ENCODE data around the gene RNGTT. TPM values are rescaled to one million over a fixed set of nuclear protein-coding genes. Genes with fewer than 3 reads are reported as not detected.

Gene RNGTT
- total and polyA plus RNA-seq, 9 donors, result 7.5 to 16.4 (median 10.5) TPM

DNA sequence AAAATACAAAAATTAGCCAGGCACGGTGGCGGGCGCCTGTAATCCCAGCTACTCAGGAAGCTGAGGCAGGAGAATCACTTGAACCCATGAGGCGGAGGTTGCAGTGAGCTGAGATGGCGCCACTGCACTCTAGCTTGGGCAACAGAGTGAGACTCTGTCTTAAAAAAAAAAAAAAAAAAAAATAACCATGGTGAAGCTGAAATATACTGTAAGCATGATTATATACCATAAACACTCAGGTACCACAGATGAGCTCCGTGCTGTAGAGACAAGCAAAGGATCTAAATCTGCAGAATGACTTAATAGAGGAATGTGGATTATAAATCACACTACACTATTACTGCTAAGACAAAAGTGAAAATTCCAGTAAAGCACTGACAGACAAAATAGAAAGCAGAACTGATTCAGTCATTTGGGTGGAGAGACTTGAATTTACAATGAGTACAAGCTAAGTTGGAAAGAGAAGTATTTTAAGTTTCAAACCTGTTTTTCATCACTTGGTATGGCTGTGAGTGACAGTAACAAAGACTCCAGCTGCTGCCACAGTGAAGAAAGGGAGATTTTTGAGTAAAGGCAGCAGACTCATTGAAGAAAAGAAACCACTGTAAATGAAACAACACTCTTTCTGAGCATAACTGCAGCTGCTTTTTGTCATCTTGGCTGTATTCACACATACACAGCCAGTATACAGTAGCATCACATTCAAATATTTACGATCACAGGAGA, 322.1 kb downstream of the RNGTT start:
- 100% methylated on average over 3 of the region's 7 CpGs for WGBS (ENCODE audit: insufficient coverage)
- peak; percentile 50 for DNase-seq

DNA sequence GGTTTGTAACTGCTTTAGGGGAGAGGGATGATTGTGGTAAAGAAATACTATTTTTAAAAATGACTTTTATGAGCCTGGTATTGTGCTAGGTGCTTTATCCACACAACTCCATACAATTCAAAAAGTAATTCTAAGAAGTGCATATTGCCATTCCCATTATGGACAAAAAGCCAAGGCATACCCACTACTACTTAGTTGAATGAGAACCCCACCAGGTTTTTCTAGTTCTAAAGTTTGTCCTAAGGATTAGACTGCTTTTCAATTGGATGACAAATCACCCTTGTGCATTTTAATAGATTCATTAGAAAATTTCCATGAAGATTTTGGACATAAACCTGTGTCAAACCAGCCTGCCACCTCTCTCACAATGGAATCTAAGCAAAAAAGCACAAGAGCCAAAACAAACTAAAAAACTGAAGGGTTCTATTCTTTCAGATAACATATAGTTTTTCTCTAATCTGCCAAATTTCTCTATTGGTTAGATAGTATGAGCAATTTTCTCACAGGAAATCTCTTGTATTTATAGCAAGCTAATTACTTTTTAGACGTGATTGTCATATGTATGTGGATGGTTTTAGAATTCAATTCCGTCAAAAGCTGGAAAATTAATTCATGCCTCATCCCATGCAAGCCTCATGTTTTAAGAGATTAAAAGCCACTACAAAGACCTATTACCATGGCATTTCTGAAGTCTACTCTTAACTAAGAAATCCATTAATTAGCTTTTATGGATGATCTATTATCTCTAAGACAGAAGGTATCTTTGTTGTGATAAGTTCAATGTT, 325.5 kb downstream of the RNGTT start:
- Histone ChIP-seq H3K27ac (ENCODE audit: low read length) (no peak overlapping the region), H3K4me1 (ENCODE audit: control insufficient read depth, insufficient read depth, low read length) (no peaks in the 10 kb centered on the region), H3K9me3 (replicated peaks; ENCODE audit: control insufficient read depth, low read depth, low read length) (no peaks in the 10 kb centered on the region), H3K27me3 (ENCODE audit: control insufficient read depth, insufficient read depth, low read length) (no peaks in the 10 kb centered on the region), H3K4me3 (ENCODE audit: low read length) (no peak overlapping the region), H3K36me3 (ENCODE audit: control insufficient read depth, insufficient read depth, low read length) (no peaks in the 10 kb centered on the region)
- WGBS (ENCODE audit: insufficient coverage), result no CpG with 5 or more reads among the region's 2 CpGs
- DNase-seq, result no peak

More for the DNA sequence above, 322.1 kb downstream of the RNGTT start:
- Histone ChIP-seq H3K27me3 (ENCODE audit: control insufficient read depth, insufficient read depth, low read length) (no peaks in the 10 kb centered on the region), H3K4me1 (ENCODE audit: control insufficient read depth, insufficient read depth, low read length) (no peaks in the 10 kb centered on the region), H3K9me3 (replicated peaks; ENCODE audit: control insufficient read depth, low read depth, low read length) (no peaks in the 10 kb centered on the region), H3K36me3 (ENCODE audit: control insufficient read depth, insufficient read depth, low read length) (no peaks in the 10 kb centered on the region), H3K27ac (ENCODE audit: low read length) (peak overlapping the region; percentile 51), H3K4me3 (ENCODE audit: low read length) (no peak overlapping the region)

DNA sequence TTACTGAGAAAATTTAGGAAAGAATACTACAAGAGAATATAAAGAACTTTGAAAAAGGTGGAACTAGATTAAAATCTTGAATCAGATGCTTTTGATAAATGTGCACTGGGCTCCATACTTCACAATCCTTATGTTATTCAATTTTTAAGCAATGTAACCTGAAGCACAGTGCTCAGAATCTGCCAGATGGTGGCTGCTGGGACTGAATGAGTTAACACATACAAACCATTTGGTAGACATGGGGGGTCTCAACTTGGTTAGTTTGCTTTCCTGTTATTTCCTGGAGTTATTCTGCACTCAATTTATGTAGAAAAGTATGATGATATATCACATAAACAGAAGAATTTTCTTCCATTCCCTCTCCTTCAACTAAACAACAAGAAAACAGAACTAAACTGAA, 326.5 kb downstream of the RNGTT start:
- DNase-seq, result no peak
- Histone ChIP-seq H3K27me3 (ENCODE audit: control insufficient read depth, insufficient read depth, low read length) (no peaks in the 10 kb centered on the region), H3K9me3 (replicated peaks; ENCODE audit: control insufficient read depth, low read depth, low read length) (no peaks in the 10 kb centered on the region), H3K36me3 (ENCODE audit: control insufficient read depth, insufficient read depth, low read length) (no peaks in the 10 kb centered on the region), H3K4me3 (ENCODE audit: low read length) (no peak overlapping the region), H3K4me1 (ENCODE audit: control insufficient read depth, insufficient read depth, low read length) (no peaks in the 10 kb centered on the region), H3K27ac (ENCODE audit: low read length) (no peak overlapping the region)

DNA sequence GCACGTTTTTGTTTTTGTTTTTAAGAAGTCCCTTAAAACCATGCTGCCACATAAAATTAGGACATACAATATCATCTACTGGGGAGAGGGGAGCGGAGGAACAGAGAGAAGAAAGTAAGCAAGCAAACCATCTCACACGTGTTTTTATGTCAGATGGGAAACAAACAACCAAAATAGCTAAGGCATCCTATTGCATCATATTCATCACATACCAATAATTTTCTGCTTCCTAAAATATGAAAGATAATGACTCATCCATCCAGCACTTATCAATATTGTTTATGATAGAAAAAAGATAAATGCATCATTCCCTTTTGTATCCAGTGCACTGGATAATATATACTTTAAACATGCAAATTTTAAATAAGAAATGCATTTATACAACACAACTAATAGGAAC, 329.6 kb downstream of the RNGTT start:
- H3K9me3 ChIP-seq (replicated peaks; ENCODE audit: control insufficient read depth, low read depth, low read length), result no peaks in the 10 kb centered on the region
- no peak overlapping the region for H3K4me3 ChIP-seq (ENCODE audit: low read length)
- no peak overlapping the region for H3K27ac ChIP-seq (ENCODE audit: low read length)
- DNase-seq, result no peak
- no peaks in the 10 kb centered on the region for H3K27me3 ChIP-seq (ENCODE audit: control insufficient read depth, insufficient read depth, low read length)
- no peaks in the 10 kb centered on the region for H3K36me3 ChIP-seq (ENCODE audit: control insufficient read depth, insufficient read depth, low read length)
- no peaks in the 10 kb centered on the region for H3K4me1 ChIP-seq (ENCODE audit: control insufficient read depth, insufficient read depth, low read length)
- WGBS (ENCODE audit: insufficient coverage), result no CpG with 5 or more reads among the region's 3 CpGs

DNA sequence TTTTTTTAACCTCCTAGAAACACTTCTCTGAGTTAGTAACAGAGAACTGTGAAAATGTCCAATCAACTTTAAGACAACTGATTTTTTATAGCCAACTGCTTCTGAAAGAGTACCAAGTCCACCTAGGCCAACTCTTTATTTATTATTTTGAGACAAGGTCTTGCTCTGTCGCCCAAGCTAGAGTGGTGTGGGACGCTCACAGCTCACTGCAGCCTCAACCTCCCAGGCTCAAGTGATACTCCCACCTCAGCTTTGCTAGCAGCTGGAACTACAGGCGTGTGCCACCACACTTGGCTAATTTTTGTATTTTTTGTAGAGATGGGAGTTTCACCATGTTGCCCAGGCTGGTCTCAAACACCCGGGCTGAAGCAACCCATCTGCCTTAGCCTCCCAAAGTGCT, 331.6 kb downstream of the RNGTT start:
- no peak for DNase-seq
- WGBS (ENCODE audit: insufficient coverage), result 100% methylated on average over 1 of the region's 4 CpGs
- Histone ChIP-seq H3K4me3 (ENCODE audit: low read length) (no peak overlapping the region), H3K27me3 (ENCODE audit: control insufficient read depth, insufficient read depth, low read length) (no peaks in the 10 kb centered on the region), H3K4me1 (ENCODE audit: control insufficient read depth, insufficient read depth, low read length) (no peaks in the 10 kb centered on the region), H3K36me3 (ENCODE audit: control insufficient read depth, insufficient read depth, low read length) (no peaks in the 10 kb centered on the region), H3K9me3 (replicated peaks; ENCODE audit: control insufficient read depth, low read depth, low read length) (no peaks in the 10 kb centered on the region), H3K27ac (ENCODE audit: low read length) (no peak overlapping the region)

DNA sequence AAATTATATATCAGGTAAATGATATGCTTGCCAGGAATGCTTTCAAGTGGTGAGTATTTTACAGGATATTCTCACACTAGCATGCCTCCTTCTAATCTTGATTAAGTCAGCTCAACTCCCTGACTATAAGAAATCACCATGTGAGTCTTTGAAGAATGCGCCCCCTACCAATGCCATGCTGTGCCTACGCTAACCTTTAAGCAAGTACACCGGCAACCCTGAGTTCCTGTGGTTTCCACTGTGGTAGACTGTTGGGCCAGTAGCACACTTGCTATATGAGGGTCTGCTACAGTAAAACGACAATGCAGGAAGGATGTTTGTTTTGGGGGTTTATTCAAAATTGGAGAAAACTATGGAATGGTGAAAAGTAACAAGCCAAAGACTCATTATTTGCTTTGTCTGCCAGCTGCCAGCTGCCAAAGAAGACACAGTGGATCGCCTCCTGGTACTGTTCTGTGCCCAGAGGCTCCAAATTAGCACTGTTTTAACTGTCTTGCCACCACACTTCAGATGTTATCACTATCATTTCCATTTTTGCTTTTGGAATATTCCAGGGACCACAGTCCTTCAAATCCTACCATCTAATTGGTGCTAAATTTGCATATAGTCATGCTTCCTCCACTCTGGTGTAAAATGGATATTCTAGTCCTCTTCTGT, 333.5 kb downstream of the RNGTT start:
- no peaks in the 10 kb centered on the region for H3K4me1 ChIP-seq (ENCODE audit: control insufficient read depth, insufficient read depth, low read length)
- H3K4me3 ChIP-seq (ENCODE audit: low read length), result no peak overlapping the region
- DNase-seq, result no peak
- no peaks in the 10 kb centered on the region for H3K36me3 ChIP-seq (ENCODE audit: control insufficient read depth, insufficient read depth, low read length)
- no peak overlapping the region for H3K27ac ChIP-seq (ENCODE audit: low read length)
- WGBS (ENCODE audit: insufficient coverage), result 81% methylated on average over 5 of the region's 5 CpGs
- no peaks in the 10 kb centered on the region for H3K9me3 ChIP-seq (replicated peaks; ENCODE audit: control insufficient read depth, low read depth, low read length)
- no peaks in the 10 kb centered on the region for H3K27me3 ChIP-seq (ENCODE audit: control insufficient read depth, insufficient read depth, low read length)

DNA sequence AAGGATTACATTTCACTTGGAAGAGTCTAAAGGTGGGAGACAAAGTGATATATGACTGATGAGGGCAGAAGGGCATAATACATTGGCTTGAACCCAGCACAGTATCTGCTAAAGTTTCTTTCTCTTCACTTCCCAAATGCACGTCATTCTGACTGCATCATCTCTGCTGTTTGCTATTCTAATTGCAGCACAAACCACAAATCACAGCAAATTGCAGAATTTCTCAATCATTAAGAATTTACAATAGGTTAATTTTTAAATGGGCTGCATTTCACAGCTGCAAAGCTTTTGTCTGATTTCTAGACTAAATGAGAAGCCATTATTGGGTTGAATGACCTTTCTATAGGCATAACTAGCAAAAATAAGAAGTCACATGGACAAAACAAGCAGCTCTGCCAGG, 337.0 kb downstream of the RNGTT start:
- Histone ChIP-seq H3K9me3 (replicated peaks; ENCODE audit: control insufficient read depth, low read depth, low read length) (no peaks in the 10 kb centered on the region), H3K27ac (ENCODE audit: low read length) (no peak overlapping the region), H3K36me3 (ENCODE audit: control insufficient read depth, insufficient read depth, low read length) (no peaks in the 10 kb centered on the region), H3K4me1 (ENCODE audit: control insufficient read depth, insufficient read depth, low read length) (no peaks in the 10 kb centered on the region), H3K4me3 (ENCODE audit: low read length) (no peak overlapping the region), H3K27me3 (ENCODE audit: control insufficient read depth, insufficient read depth, low read length) (no peaks in the 10 kb centered on the region)
- no CpG with 5 or more reads among the region's 1 CpG for WGBS (ENCODE audit: insufficient coverage)
- no peak for DNase-seq

DNA sequence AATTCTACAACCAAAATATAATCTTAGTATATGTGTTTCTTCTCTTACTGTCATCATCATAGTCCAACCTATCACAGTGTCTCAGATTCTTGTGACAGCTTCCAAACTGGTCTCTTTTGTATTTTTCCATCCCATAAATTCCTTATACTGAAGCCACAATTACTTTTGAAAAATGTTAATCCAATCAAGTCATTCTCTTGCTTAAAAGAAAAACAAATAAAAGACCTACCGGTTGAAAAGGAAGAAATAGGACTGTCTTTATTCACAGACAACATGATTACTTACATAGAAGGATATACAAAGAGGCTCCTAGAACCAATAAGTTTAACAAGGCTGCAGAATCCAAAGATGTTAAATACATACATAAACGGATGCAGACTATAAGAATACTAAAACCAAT, 339.9 kb downstream of the RNGTT start:
- no peaks in the 10 kb centered on the region for H3K4me1 ChIP-seq (ENCODE audit: control insufficient read depth, insufficient read depth, low read length)
- no peaks in the 10 kb centered on the region for H3K36me3 ChIP-seq (ENCODE audit: control insufficient read depth, insufficient read depth, low read length)
- DNase-seq, result no peak
- no peak overlapping the region for H3K4me3 ChIP-seq (ENCODE audit: low read length)
- WGBS (ENCODE audit: insufficient coverage), result no CpG with 5 or more reads among the region's 2 CpGs
- H3K27me3 ChIP-seq (ENCODE audit: control insufficient read depth, insufficient read depth, low read length), result no peaks in the 10 kb centered on the region
- H3K27ac ChIP-seq (ENCODE audit: low read length), result no peak overlapping the region
- H3K9me3 ChIP-seq (replicated peaks; ENCODE audit: control insufficient read depth, low read depth, low read length), result no peaks in the 10 kb centered on the region

DNA sequence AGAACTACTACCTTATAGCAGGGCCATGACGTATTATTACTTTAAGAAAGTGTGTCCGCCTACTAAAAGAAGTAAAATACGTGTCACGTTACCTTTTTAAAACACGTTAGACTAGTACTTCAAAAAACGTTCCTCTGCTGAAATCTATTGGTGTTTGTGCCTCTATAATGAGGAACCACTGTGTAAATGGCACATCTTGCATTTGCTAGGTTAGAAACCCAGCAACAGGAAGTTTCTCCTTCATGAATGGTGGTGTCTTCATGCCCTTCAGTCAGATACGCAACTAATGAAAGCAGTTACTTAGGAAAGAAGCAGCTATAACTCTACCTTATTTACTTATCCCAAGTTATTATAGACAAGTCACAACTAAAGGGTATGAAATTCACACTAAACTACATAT, 343.5 kb downstream of the RNGTT start:
- H3K4me3 ChIP-seq (ENCODE audit: low read length), result no peak overlapping the region
- 83% methylated on average over 3 of the region's 7 CpGs for WGBS (ENCODE audit: insufficient coverage)
- no peak for DNase-seq
- H3K4me1 ChIP-seq (ENCODE audit: control insufficient read depth, insufficient read depth, low read length), result no peaks in the 10 kb centered on the region
- H3K27ac ChIP-seq (ENCODE audit: low read length), result no peak overlapping the region
- no peaks in the 10 kb centered on the region for H3K36me3 ChIP-seq (ENCODE audit: control insufficient read depth, insufficient read depth, low read length)
- H3K9me3 ChIP-seq (replicated peaks; ENCODE audit: control insufficient read depth, low read depth, low read length), result no peaks in the 10 kb centered on the region
- H3K27me3 ChIP-seq (ENCODE audit: control insufficient read depth, insufficient read depth, low read length), result no peaks in the 10 kb centered on the region

DNA sequence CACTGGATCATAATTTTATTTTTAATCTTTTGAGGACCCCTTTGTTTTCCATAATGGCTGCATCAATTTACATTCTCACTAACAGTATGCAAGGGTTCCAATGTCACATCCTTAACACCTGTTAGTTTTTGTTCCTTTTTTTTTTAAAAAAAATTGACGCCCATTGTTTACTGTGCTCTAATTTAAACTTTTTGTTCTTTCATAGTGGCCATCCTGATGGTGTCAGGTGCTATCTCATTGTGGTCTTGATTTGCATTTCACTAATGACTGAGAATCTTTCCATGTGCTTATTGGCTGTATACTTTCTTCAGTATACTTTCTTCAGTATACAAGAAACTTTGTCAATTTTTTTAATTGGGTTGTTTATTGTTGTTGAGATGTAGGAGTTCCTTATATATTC, 347.0 kb downstream of the RNGTT start:
- Histone ChIP-seq H3K4me1 (ENCODE audit: control insufficient read depth, insufficient read depth, low read length) (no peaks in the 10 kb centered on the region), H3K27ac (ENCODE audit: low read length) (no peak overlapping the region), H3K4me3 (ENCODE audit: low read length) (no peak overlapping the region), H3K36me3 (ENCODE audit: control insufficient read depth, insufficient read depth, low read length) (peaks cover 2% of the 10 kb centered on the region), H3K9me3 (replicated peaks; ENCODE audit: control insufficient read depth, low read depth, low read length) (no peaks in the 10 kb centered on the region), H3K27me3 (ENCODE audit: control insufficient read depth, insufficient read depth, low read length) (no peaks in the 10 kb centered on the region)
- no peak for DNase-seq
- no CpG with 5 or more reads among the region's 1 CpG for whole genome bisulfite sequencing (ENCODE audit: insufficient coverage)

Measured in muscle of leg (tissue), 11 donors.